Measurements from ENCODE around the gene TMEM250. TPM values are rescaled to one million over a fixed set of nuclear protein-coding genes. Genes with fewer than 3 reads are reported as not detected.
A peak's percentile ranks its signal among the peaks of the same experiment; 100 is the strongest.

TMEM250 gene
- total and polyA plus RNA-seq, 2 donors from 2014 or later = 22.2 to 33.1 TPM

GRCh38 chr9:136107953-136108647 lies 10.6 kb downstream of the TMEM250 start:
- TF ChIP-seq, protein P1, sequence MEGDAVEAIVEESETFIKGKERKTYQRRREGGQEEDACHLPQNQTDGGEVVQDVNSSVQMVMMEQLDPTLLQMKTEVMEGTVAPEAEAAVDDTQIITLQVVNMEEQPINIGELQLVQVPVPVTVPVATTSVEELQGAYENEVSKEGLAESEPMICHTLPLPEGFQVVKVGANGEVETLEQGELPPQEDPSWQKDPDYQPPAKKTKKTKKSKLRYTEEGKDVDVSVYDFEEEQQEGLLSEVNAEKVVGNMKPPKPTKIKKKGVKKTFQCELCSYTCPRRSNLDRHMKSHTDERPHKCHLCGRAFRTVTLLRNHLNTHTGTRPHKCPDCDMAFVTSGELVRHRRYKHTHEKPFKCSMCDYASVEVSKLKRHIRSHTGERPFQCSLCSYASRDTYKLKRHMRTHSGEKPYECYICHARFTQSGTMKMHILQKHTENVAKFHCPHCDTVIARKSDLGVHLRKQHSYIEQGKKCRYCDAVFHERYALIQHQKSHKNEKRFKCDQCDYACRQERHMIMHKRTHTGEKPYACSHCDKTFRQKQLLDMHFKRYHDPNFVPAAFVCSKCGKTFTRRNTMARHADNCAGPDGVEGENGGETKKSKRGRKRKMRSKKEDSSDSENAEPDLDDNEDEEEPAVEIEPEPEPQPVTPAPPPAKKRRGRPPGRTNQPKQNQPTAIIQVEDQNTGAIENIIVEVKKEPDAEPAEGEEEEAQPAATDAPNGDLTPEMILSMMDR (IDR thresholded peaks at IDR 0.05; ENCODE audit: borderline replicate concordance, extremely low read depth, insufficient read depth) = no peak
- Histone ChIP-seq H3K27me3 (ENCODE audit: control insufficient read depth, insufficient read depth, low read length) (no peaks in the 10 kb centered on the region), H3K9ac (ENCODE audit: low read length in 3 of 3) (no peak overlapping the region), H3K9me3 (ENCODE audit: control insufficient read depth in 2 of 3, insufficient read depth in 1 of 3, low read length in 3 of 3) (no peaks in the 10 kb centered on the region), H3K36me3 (ENCODE audit: control insufficient read depth in 2 of 3, insufficient read depth in 3 of 3, low read length in 3 of 3) (no peaks in the 10 kb centered on the region), H3K27ac (ENCODE audit: low read depth in 2 of 2, low read length in 2 of 2) (no peak overlapping the region), H3K4me3 (ENCODE audit: low read length in 3 of 3) (no peak overlapping the region), H3K4me1 (ENCODE audit: control insufficient read depth in 2 of 3, insufficient read depth in 2 of 3, low read depth in 1 of 3, low read length in 3 of 3) (peaks cover 0 to 19% (median 0%) of the 10 kb centered on the region in 3 donors)
- FAIRE-seq (no peak), DNase-seq (no peak)
- intact Hi-C loops (cut with DNase I) = no loop called here

- FAIRE-seq = no peak
- Histone ChIP-seq H3K36me3 (ENCODE audit: control insufficient read depth in 2 of 3, insufficient read depth in 3 of 3, low read length in 3 of 3) (no peaks in the 10 kb centered on the region), H3K9me3 (ENCODE audit: control insufficient read depth in 2 of 3, insufficient read depth in 1 of 3, low read length in 3 of 3) (no peaks in the 10 kb centered on the region), H3K27ac (ENCODE audit: low read depth in 2 of 2, low read length in 2 of 2) (no peak overlapping the region), H3K4me3 (ENCODE audit: low read length in 3 of 3) (no peak overlapping the region), H3K9ac (ENCODE audit: low read length in 3 of 3) (no peak overlapping the region), H3K4me1 (ENCODE audit: control insufficient read depth in 2 of 3, insufficient read depth in 2 of 3, low read depth in 1 of 3, low read length in 3 of 3) (peaks cover 0 to 19% (median 0%) of the 10 kb centered on the region in 3 donors), H3K27me3 (ENCODE audit: control insufficient read depth, insufficient read depth, low read length) (no peaks in the 10 kb centered on the region)
- intact Hi-C loops (cut with DNase I) = no loop called here
- TF ChIP-seq, protein P1 (IDR thresholded peaks at IDR 0.05; ENCODE audit: borderline replicate concordance, extremely low read depth, insufficient read depth) = no peak
- DNase-seq = no peak
These were observed 11.3 kb downstream of the TMEM250 start for GRCh38 chr9:136107155-136107952.

DNA sequence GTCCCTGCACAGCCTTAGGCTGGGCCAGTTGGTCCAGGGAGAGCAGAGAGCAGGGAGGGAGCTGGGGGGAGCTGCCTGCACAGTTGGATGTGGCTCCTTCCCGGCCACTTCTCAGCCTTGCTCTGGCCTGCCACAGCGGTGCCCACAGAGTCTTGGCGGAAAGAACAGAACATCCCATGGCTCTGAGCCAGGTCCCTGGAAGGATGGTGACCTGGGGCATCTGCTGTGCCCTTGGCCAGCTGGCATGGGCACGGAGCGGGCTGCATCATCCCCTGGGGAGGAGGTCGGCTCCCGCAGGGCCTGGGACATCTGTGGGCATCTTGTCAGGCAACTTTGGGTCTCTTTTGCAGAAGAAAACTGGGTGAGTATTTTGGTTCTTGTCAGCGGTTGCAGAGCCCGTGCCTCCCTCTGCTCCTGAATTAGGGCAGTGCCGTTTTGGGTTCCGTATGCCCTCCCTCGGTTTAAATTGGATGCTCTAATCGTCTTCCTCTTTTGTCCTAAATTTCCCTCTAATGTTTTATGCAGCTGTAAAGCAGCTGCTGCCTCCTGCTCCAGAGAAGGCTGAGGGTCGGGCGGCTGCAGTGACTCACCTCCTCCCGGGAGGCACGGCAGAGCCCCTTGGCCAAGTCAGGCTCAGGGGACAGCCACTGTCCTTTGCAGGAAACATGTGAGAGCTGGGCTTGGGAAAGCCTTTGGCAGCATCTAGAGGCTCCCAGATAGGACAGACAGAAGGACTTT lies 13.1 kb downstream of the TMEM250 start:
- no peak overlapping the region for H3K9ac ChIP-seq (ENCODE audit: low read length in 3 of 3)
- FAIRE-seq (no peak), DNase-seq (peak in 2 of 5 donors; percentile 63 to 92)
- H3K4me1 ChIP-seq (ENCODE audit: control insufficient read depth in 2 of 3, insufficient read depth in 2 of 3, low read depth in 1 of 3, low read length in 3 of 3) = peaks cover 0 to 19% (median 0%) of the 10 kb centered on the region in 3 donors
- no peak overlapping the region for H3K4me3 ChIP-seq (ENCODE audit: low read length in 3 of 3)
- no peak overlapping the region for H3K27ac ChIP-seq (ENCODE audit: low read depth in 2 of 2, low read length in 2 of 2)
- H3K27me3 ChIP-seq (ENCODE audit: control insufficient read depth, insufficient read depth, low read length) = no peaks in the 10 kb centered on the region
- H3K9me3 ChIP-seq (ENCODE audit: control insufficient read depth in 2 of 3, insufficient read depth in 1 of 3, low read length in 3 of 3) = no peaks in the 10 kb centered on the region
- intact Hi-C loops (cut with DNase I) = no loop called here
- TF ChIP-seq, protein P1 (IDR thresholded peaks at IDR 0.05; ENCODE audit: borderline replicate concordance, extremely low read depth, insufficient read depth) = no peak
- no peaks in the 10 kb centered on the region for H3K36me3 ChIP-seq (ENCODE audit: control insufficient read depth in 2 of 3, insufficient read depth in 3 of 3, low read length in 3 of 3)
